Measurements from ENCODE around the gene ZCCHC4. TPM values are rescaled to one million over a fixed set of nuclear protein-coding genes. Genes with fewer than 3 reads are reported as not detected.

ZCCHC4 gene
- total and polyA plus RNA-seq, 4 experiments from 2014 or later: 9.2 to 14.4 (median 12.8) TPM

DNA sequence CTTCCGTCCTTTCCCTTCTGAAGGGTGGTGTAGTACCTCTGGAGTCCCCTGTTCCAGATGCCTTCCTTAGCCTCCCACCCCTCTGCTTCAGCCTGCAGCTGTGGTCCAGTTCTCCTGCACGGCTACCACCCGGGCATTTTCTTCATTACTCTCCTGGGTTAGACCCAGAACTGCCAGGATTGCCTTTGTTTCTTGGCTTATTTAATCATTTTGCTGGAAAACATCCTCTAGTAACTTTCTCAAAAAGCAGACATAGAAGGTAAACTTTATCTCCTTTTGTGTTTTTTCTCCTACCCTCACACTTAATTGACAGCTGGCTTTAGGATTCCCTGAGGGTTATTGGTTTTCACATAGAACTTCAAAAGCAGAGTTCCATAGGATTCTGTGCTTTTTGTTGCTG, 84.7 kb downstream of the ZCCHC4 start:
- H3K4me1 Mint-ChIP-seq: peaks cover 0 to 13% (median 0%) of the 10 kb centered on the region in 4 donors
- Histone ChIP-seq H3K4me3 (ENCODE audit: low read length in 2 of 2) (no peak overlapping the region), H3K36me3 (ENCODE audit: insufficient read depth, low read length) (peaks cover 50% of the 10 kb centered on the region), H3K27ac (ENCODE audit: low read depth, low read length) (no peak overlapping the region), H3K4me1 (ENCODE audit: insufficient read depth, low read length) (no peaks in the 10 kb centered on the region), H3K9me3 (ENCODE audit: control insufficient read depth in 1 of 2, low read length in 2 of 2) (no peaks in the 10 kb centered on the region), H3K27me3 (ENCODE audit: insufficient read depth, low read length) (no peaks in the 10 kb centered on the region)
- intact Hi-C loops (cut with micrococcal nuclease): no loop called here
- no peak for DNase-seq
- no peak overlapping the region for H3K27ac Mint-ChIP-seq
- no peak overlapping the region for H3K4me3 Mint-ChIP-seq
- peaks cover 77 to 82% of the 10 kb centered on the region in 2 donors for H3K36me3 Mint-ChIP-seq
- H3K9me3 Mint-ChIP-seq: peaks cover 0 to 6% (median 2%) of the 10 kb centered on the region in 8 donors
- ChIA-PET POLR2A (ENCODE audit: partially characterized antibody) (no interaction called here), CTCF (ENCODE audit: partially characterized antibody) (interaction anchor here (0.6 kb wide), 1 partner anchor 42 kb away, joined by 3 read pairs; no protein-coding TSS in a partner anchor)
- H3K27me3 Mint-ChIP-seq: no peaks in the 10 kb centered on the region

DNA sequence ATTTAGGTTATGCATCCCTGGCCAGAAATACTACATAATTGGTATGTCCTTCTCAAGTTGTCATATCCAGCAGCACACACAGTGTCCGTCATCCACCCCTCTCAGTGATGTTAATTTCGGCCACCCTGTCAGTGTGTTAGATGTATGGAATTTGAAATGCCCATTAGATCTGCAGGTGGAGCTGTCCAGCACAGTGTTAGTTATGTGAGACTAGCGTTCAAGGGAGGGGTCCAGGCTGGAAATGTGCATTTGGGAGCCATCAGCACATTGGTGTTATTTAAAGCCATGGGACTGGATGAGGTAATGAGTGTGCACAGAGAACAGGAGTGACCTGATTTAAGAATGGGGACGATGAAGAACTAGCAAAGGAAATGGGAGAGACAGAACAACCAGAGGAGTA, 86.9 kb downstream of the ZCCHC4 start:
- Mint-ChIP-seq H3K27ac (peak overlapping the region in 2 of 7 donors; percentile 14 to 39), H3K36me3 (peaks cover 80 to 83% of the 10 kb centered on the region in 2 donors), H3K4me3 (no peak overlapping the region), H3K4me1 (peaks cover 0 to 13% (median 0%) of the 10 kb centered on the region in 4 donors), H3K9me3 (peaks cover 0 to 6% (median 2%) of the 10 kb centered on the region in 8 donors), H3K27me3 (no peaks in the 10 kb centered on the region)
- Histone ChIP-seq H3K36me3 (ENCODE audit: insufficient read depth, low read length) (peaks cover 46% of the 10 kb centered on the region), H3K4me1 (ENCODE audit: insufficient read depth, low read length) (no peaks in the 10 kb centered on the region), H3K9me3 (ENCODE audit: control insufficient read depth in 1 of 2, low read length in 2 of 2) (no peaks in the 10 kb centered on the region), H3K4me3 (ENCODE audit: low read length in 2 of 2) (no peak overlapping the region), H3K27me3 (ENCODE audit: insufficient read depth, low read length) (no peaks in the 10 kb centered on the region), H3K27ac (ENCODE audit: low read depth, low read length) (no peak overlapping the region)
- CTCF ChIA-PET (ENCODE audit: partially characterized antibody): no interaction called here
- DNase-seq: no peak
- POLR2A ChIA-PET (ENCODE audit: partially characterized antibody): no interaction called here
- intact Hi-C loops (cut with micrococcal nuclease): no loop called here

DNA sequence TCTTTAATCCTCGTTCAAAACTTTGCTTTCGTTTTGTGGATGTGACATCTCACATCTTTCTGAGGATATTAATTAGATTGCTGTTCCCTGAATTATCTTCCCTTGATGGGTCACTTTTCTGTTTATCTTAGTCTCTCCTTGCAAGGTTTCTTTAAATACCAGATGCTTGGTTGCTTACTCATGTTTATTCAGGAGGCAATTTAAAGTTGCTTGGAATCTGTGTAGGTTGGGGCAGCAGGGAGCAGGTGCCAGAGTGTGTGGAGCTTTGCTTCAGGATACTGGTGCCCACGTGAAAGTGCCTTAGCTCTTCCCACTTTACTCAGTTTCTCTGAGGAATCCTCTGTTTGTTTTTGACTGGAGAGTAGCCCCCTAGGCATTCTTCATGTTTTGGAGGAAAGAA, 88.5 kb downstream of the ZCCHC4 start:
- Histone ChIP-seq H3K9me3 (ENCODE audit: control insufficient read depth in 1 of 2, low read length in 2 of 2) (no peaks in the 10 kb centered on the region), H3K4me1 (ENCODE audit: insufficient read depth, low read length) (no peaks in the 10 kb centered on the region), H3K36me3 (ENCODE audit: insufficient read depth, low read length) (peaks cover 47% of the 10 kb centered on the region), H3K4me3 (ENCODE audit: low read length in 2 of 2) (no peak overlapping the region), H3K27me3 (ENCODE audit: insufficient read depth, low read length) (no peaks in the 10 kb centered on the region), H3K27ac (ENCODE audit: low read depth, low read length) (no peak overlapping the region)
- intact Hi-C loops (cut with micrococcal nuclease): no loop called here
- ChIA-PET CTCF (ENCODE audit: partially characterized antibody) (no interaction called here), POLR2A (ENCODE audit: partially characterized antibody) (no interaction called here)
- Mint-ChIP-seq H3K4me3 (no peak overlapping the region), H3K27ac (no peak overlapping the region), H3K4me1 (peaks cover 0 to 11% (median 0%) of the 10 kb centered on the region in 4 donors), H3K36me3 (peaks cover 82 to 84% of the 10 kb centered on the region in 2 donors), H3K27me3 (no peaks in the 10 kb centered on the region), H3K9me3 (peaks cover 0 to 6% (median 2%) of the 10 kb centered on the region in 8 donors)
- DNase-seq: no peak

DNA sequence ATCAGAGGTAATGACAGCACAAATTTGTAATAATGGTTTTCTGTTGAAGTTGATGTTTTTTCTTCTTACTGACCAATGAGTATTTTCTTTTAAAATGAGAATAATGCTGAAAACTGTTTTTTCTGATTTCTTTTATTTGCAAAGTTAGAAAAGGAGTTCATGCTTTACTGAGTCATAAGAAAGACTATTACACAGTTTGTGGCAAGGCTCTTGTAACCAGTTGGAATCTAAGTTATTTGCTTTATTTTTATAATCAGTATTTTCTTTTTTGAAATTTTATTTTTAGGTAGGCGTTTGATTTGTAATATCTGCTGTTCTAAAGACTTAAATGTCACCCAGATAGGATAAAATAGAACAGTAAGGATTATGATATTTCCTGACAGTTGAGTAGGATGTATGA, 89.9 kb downstream of the ZCCHC4 start:
- H3K27me3 Mint-ChIP-seq: no peaks in the 10 kb centered on the region
- Histone ChIP-seq H3K9me3 (ENCODE audit: control insufficient read depth in 1 of 2, low read length in 2 of 2) (no peaks in the 10 kb centered on the region), H3K36me3 (ENCODE audit: insufficient read depth, low read length) (peaks cover 40% of the 10 kb centered on the region), H3K4me3 (ENCODE audit: low read length in 2 of 2) (no peak overlapping the region), H3K27ac (ENCODE audit: low read depth, low read length) (no peak overlapping the region), H3K27me3 (ENCODE audit: insufficient read depth, low read length) (no peaks in the 10 kb centered on the region), H3K4me1 (ENCODE audit: insufficient read depth, low read length) (no peaks in the 10 kb centered on the region)
- no peak overlapping the region for H3K27ac Mint-ChIP-seq
- H3K36me3 Mint-ChIP-seq: peaks cover 72 to 75% of the 10 kb centered on the region in 2 donors
- DNase-seq: no peak
- intact Hi-C loops (cut with micrococcal nuclease): no loop called here
- peaks cover 0 to 10% (median 0%) of the 10 kb centered on the region in 4 donors for H3K4me1 Mint-ChIP-seq
- CTCF ChIA-PET (ENCODE audit: partially characterized antibody): interaction anchor here (2.0 kb wide), 1 partner anchor 90 kb away, joined by 6 read pairs; the partner anchor contains the start of gene ZCCHC4
- H3K9me3 Mint-ChIP-seq: peaks cover 0 to 1% (median 0%) of the 10 kb centered on the region in 8 donors
- H3K4me3 Mint-ChIP-seq: no peak overlapping the region
- POLR2A ChIA-PET (ENCODE audit: partially characterized antibody): no interaction called here

GRCh38 chr4:25403699-25404098, 91.1 kb downstream of the ZCCHC4 start:
- Histone ChIP-seq H3K4me3 (ENCODE audit: low read length in 2 of 2) (no peak overlapping the region), H3K27me3 (ENCODE audit: insufficient read depth, low read length) (no peaks in the 10 kb centered on the region), H3K9me3 (ENCODE audit: control insufficient read depth in 1 of 2, low read length in 2 of 2) (no peaks in the 10 kb centered on the region), H3K4me1 (ENCODE audit: insufficient read depth, low read length) (no peaks in the 10 kb centered on the region), H3K36me3 (ENCODE audit: insufficient read depth, low read length) (peaks cover 41% of the 10 kb centered on the region), H3K27ac (ENCODE audit: low read depth, low read length) (no peak overlapping the region)
- Mint-ChIP-seq H3K9me3 (no peaks in the 10 kb centered on the region), H3K27ac (peak overlapping the region in 1 of 7 donors; percentile 23), H3K4me1 (peaks cover 0 to 10% (median 0%) of the 10 kb centered on the region in 4 donors), H3K27me3 (no peaks in the 10 kb centered on the region), H3K36me3 (peaks cover 71 to 75% of the 10 kb centered on the region in 2 donors), H3K4me3 (no peak overlapping the region)
- no peak for DNase-seq
- intact Hi-C loops (cut with micrococcal nuclease): no loop called here
- ChIA-PET POLR2A (ENCODE audit: partially characterized antibody) (no interaction called here), CTCF (ENCODE audit: partially characterized antibody) (interaction anchor here (2.0 kb wide), 1 partner anchor 91 kb away, joined by 6 read pairs; the partner anchor contains the start of gene ZCCHC4)

DNA sequence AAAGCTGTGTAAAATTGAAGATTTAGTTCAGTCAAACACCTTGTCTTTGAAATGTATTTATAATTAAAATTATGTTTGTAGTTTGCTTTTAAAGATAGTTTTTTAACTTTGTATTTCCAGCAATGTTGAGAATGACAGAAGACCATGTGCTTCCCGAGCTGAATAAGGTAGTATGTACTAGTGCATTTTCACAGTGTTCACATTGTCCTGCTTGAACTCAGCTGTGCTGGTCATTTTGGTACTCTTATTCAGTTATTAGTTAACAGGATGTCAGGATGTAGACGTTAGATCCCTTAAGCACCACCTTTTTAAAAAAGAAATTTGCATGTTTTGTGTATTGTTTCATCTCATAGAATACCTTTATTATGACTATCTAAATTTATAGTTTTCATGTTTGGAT, 92.9 kb downstream of the ZCCHC4 start:
- H3K9me3 ChIP-seq (ENCODE audit: control insufficient read depth in 1 of 2, low read length in 2 of 2): no peaks in the 10 kb centered on the region
- POLR2A ChIA-PET (ENCODE audit: partially characterized antibody): no interaction called here
- H3K36me3 ChIP-seq (ENCODE audit: insufficient read depth, low read length): peaks cover 52% of the 10 kb centered on the region
- intact Hi-C loops (cut with micrococcal nuclease): no loop called here
- no peaks in the 10 kb centered on the region for H3K4me1 ChIP-seq (ENCODE audit: insufficient read depth, low read length)
- Mint-ChIP-seq H3K4me1 (peaks cover 0 to 2% (median 0%) of the 10 kb centered on the region in 4 donors), H3K27me3 (no peaks in the 10 kb centered on the region), H3K36me3 (peaks cover 71 to 77% of the 10 kb centered on the region in 2 donors), H3K4me3 (no peak overlapping the region), H3K9me3 (no peaks in the 10 kb centered on the region), H3K27ac (no peak overlapping the region)
- H3K27ac ChIP-seq (ENCODE audit: low read depth, low read length): no peak overlapping the region
- H3K4me3 ChIP-seq (ENCODE audit: low read length in 2 of 2): no peak overlapping the region
- no peak for DNase-seq
- H3K27me3 ChIP-seq (ENCODE audit: insufficient read depth, low read length): no peaks in the 10 kb centered on the region
- CTCF ChIA-PET (ENCODE audit: partially characterized antibody): no interaction called here

GRCh38 chr4:25406081-25406692, 93.6 kb downstream of the ZCCHC4 start:
- intact Hi-C loops (cut with micrococcal nuclease): no loop called here
- Histone ChIP-seq H3K27me3 (ENCODE audit: insufficient read depth, low read length) (no peaks in the 10 kb centered on the region), H3K9me3 (ENCODE audit: control insufficient read depth in 1 of 2, low read length in 2 of 2) (no peaks in the 10 kb centered on the region), H3K36me3 (ENCODE audit: insufficient read depth, low read length) (peaks cover 58% of the 10 kb centered on the region), H3K4me3 (ENCODE audit: low read length in 2 of 2) (no peak overlapping the region), H3K4me1 (ENCODE audit: insufficient read depth, low read length) (no peaks in the 10 kb centered on the region), H3K27ac (ENCODE audit: low read depth, low read length) (no peak overlapping the region)
- ChIA-PET CTCF (ENCODE audit: partially characterized antibody) (no interaction called here), POLR2A (ENCODE audit: partially characterized antibody) (no interaction called here)
- no peaks in the 10 kb centered on the region for H3K27me3 Mint-ChIP-seq
- H3K36me3 Mint-ChIP-seq: peaks cover 71 to 78% of the 10 kb centered on the region in 2 donors
- no peak overlapping the region for H3K4me3 Mint-ChIP-seq
- no peaks in the 10 kb centered on the region for H3K9me3 Mint-ChIP-seq
- peak overlapping the region in 1 of 7 donors; percentile 2 for H3K27ac Mint-ChIP-seq
- no peak for DNase-seq
- no peaks in the 10 kb centered on the region for H3K4me1 Mint-ChIP-seq
